Lower leg skin (tissue), 3 donors: ENCODE data around the gene PCYOX1L.

Experiments used
- POLR2A ChIP-seq, 2 donors: fragments of 450-650 bp; IDR thresholded peaks; one replicate each; pipeline ENCODE4 v1.6.1; 2016 to 2017; ENCODE audit warnings: antibody characterized with exemption in 2 of 2, mild to moderate bottlenecking in 1 of 2, moderate library complexity in 1 of 2
- TF ChIP-seq, protein P1 (sequence below), 3 donors: fragments of 450-650 bp; IDR thresholded peaks; one replicate each; pipeline ENCODE4 v1.5.1; 2016; ENCODE audit warnings: antibody characterized with exemption in 3 of 3, mild to moderate bottlenecking in 3 of 3, moderate library complexity in 2 of 3

DNA sequence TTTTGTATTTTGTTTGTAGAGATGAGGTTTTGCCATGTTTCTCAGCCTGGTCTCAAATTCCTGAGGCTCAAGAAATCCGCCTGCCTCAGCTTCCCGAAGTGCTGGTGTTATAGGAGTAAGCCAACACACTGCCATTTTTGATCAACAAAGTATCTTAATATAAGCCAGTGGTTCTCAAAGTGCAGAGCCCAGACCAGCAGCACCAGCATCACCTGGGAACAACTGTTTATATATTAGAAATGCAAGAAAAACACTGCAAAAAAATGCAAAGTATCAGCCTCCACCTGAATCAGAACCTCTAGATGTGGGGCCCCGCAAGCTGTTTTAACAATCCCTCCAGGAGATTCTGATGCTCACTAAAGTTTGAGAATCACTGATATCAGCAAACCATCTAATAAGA is 15.1 kb downstream of the PCYOX1L start:
- TF ChIP-seq, protein P1, sequence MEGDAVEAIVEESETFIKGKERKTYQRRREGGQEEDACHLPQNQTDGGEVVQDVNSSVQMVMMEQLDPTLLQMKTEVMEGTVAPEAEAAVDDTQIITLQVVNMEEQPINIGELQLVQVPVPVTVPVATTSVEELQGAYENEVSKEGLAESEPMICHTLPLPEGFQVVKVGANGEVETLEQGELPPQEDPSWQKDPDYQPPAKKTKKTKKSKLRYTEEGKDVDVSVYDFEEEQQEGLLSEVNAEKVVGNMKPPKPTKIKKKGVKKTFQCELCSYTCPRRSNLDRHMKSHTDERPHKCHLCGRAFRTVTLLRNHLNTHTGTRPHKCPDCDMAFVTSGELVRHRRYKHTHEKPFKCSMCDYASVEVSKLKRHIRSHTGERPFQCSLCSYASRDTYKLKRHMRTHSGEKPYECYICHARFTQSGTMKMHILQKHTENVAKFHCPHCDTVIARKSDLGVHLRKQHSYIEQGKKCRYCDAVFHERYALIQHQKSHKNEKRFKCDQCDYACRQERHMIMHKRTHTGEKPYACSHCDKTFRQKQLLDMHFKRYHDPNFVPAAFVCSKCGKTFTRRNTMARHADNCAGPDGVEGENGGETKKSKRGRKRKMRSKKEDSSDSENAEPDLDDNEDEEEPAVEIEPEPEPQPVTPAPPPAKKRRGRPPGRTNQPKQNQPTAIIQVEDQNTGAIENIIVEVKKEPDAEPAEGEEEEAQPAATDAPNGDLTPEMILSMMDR (IDR thresholded peaks at IDR 0.05) = no peak
- no peak for TF ChIP-seq POLR2A (IDR thresholded peaks at IDR 0.05)
